GM12875 (cell line): ENCODE measurements around the gene FNDC5.

Experiments used
- H3K4me3 ChIP-seq: one replicate; pipeline ENCODE4 v1.5.1; 2011; ENCODE audit warnings: low read depth, low read length, control low read depth
- CTCF ChIP-seq: IDR thresholded peaks from 2 replicates; pipeline ENCODE4 v1.5.1; 2011; ENCODE audit warnings: low read depth, mild to moderate bottlenecking, control low read depth, inconsistent platforms, low read length, moderate library complexity, borderline replicate concordance; ENCODE audit not compliant: insufficient read depth

FNDC5 gene

GRCh38 chr1:32855861-32856617 lies 14.7 kb downstream of the FNDC5 start:
- TF ChIP-seq CTCF = no peak
- no peak overlapping the region for H3K4me3 ChIP-seq

GRCh38 chr1:32848354-32849063 lies 22.2 kb downstream of the FNDC5 start:
- TF ChIP-seq CTCF = no peak
- H3K4me3 ChIP-seq = no peak overlapping the region

GRCh38 chr1:32831878-32832277 lies 38.8 kb downstream of the FNDC5 start:
- no peak for TF ChIP-seq CTCF
- H3K4me3 ChIP-seq = no peak overlapping the region

GRCh38 chr1:32830092-32830852 lies 40.4 kb downstream of the FNDC5 start:
- no peak for TF ChIP-seq CTCF

GRCh38 chr1:32828341-32828740 lies 42.4 kb downstream of the FNDC5 start:
- H3K4me3 ChIP-seq = no peak overlapping the region
- no peak for TF ChIP-seq CTCF

More at GRCh38 chr1:32830092-32830852, 40.4 kb downstream of the FNDC5 start:
- no peak overlapping the region for H3K4me3 ChIP-seq

- H3K4me3 ChIP-seq = no peak overlapping the region
- TF ChIP-seq CTCF = no peak
These were observed 45.5 kb downstream of the FNDC5 start for GRCh38 chr1:32825181-32825580.
